Ureter (tissue), 1 donor: ENCODE measurements around the gene THOC6. TPM values are rescaled to one million over a fixed set of nuclear protein-coding genes. Genes with fewer than 3 reads are reported as not detected.
A peak's percentile ranks its signal among the peaks of the same experiment; 100 is the strongest.
"Not testable (repeated sequence)": the region's sequence is repeated elsewhere in the genome, so short reads cannot be mapped to it uniquely, and the experiment has no call there.

Experiments
- DNase-seq: peaks from one replicate; pipeline ENCODE4 v3.0.0-alpha.2; 2020; ENCODE audit warnings: low spot score
- total RNA-seq: library from RNA; stranded (reverse); gene quantifications from one replicate; pipeline ENCODE4 v1.2.4, GENCODE V29; 2023
- donor health status: DM: yes; HTN: yes; CAD: no.

Gene THOC6
- total RNA-seq, 1 donor from 2014 or later, result 29.8 TPM

GRCh38 chr16:3030222-3031212, 6.7 kb downstream of the THOC6 start:
- no peak for DNase-seq

- DNase-seq, result no peak
These were observed 8.8 kb downstream of the THOC6 start for GRCh38 chr16:3032624-3033023.

- DNase-seq, result no peak
These were observed 11.6 kb downstream of the THOC6 start for GRCh38 chr16:3035289-3035971.

GRCh38 chr16:3035972-3036725, 12.3 kb downstream of the THOC6 start:
- peak; percentile 68 for DNase-seq

GRCh38 chr16:3036726-3037315, 13.0 kb downstream of the THOC6 start, which contains the start of gene BICDL2:
TSS of gene BICDL2 (minus strand) at chr16:3036944. CDS start at chr16:3035496, 1,448 bp downstream.
- no peak for DNase-seq

GRCh38 chr16:3038256-3038655, 14.4 kb downstream of the THOC6 start:
- DNase-seq, result no peak

- no peak for DNase-seq
These were observed 15.1 kb downstream of the THOC6 start for GRCh38 chr16:3038896-3039295.

GRCh38 chr16:3042376-3042775, 18.5 kb downstream of the THOC6 start:
- no peak for DNase-seq

- DNase-seq, result no peak
These were observed 20.9 kb downstream of the THOC6 start for GRCh38 chr16:3044708-3045107.

- no peak for DNase-seq
These were observed 22.2 kb downstream of the THOC6 start, which contains the start of gene MMP25 for GRCh38 chr16:3045758-3046640. TSS of gene MMP25 (plus strand) at chr16:3046561. CDS start at chr16:3046918, 357 bp downstream.

GRCh38 chr16:3046641-3047386, 23.0 kb downstream of the THOC6 start:
- DNase-seq, result no peak

- DNase-seq, result no peak
These were observed 23.5 kb downstream of the THOC6 start for GRCh38 chr16:3047387-3047720.

- DNase-seq, result no peak
These were observed 26.2 kb downstream of the THOC6 start for GRCh38 chr16:3049921-3050481.

- no peak for DNase-seq
These were observed 26.7 kb downstream of the THOC6 start for GRCh38 chr16:3050487-3050886.

GRCh38 chr16:3051009-3051408, 27.2 kb downstream of the THOC6 start:
- no peak for DNase-seq

GRCh38 chr16:3051494-3051893, 27.7 kb downstream of the THOC6 start:
- DNase-seq, result no peak

- DNase-seq, result not testable (repeated sequence)
These were observed 28.9 kb downstream of the THOC6 start for GRCh38 chr16:3052571-3053329.

- not testable (repeated sequence) for DNase-seq
These were observed 29.5 kb downstream of the THOC6 start for GRCh38 chr16:3053330-3053710.
